Measurements from ENCODE around the gene GYS2.

DNA sequence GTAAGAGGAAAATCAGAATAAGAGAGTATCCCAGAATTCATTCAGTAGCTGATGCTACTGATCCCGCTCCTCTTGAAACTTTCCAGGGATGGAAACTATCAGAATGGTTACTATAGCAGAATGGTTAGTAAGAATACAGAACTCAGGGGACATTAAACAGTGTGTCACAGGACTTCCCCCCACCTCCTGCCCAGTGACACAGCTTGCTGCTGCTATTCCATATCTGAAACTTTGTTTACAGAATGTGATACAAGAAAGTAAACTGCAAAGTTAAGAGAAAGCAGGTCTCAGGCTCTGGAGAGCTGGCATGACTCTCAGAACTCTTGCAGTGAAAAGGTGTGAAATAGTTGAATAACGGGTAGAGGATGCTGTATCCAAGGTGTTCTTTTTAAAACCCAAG, 75.2 kb downstream of the GYS2 start:
- TF ChIP-seq, protein P1, sequence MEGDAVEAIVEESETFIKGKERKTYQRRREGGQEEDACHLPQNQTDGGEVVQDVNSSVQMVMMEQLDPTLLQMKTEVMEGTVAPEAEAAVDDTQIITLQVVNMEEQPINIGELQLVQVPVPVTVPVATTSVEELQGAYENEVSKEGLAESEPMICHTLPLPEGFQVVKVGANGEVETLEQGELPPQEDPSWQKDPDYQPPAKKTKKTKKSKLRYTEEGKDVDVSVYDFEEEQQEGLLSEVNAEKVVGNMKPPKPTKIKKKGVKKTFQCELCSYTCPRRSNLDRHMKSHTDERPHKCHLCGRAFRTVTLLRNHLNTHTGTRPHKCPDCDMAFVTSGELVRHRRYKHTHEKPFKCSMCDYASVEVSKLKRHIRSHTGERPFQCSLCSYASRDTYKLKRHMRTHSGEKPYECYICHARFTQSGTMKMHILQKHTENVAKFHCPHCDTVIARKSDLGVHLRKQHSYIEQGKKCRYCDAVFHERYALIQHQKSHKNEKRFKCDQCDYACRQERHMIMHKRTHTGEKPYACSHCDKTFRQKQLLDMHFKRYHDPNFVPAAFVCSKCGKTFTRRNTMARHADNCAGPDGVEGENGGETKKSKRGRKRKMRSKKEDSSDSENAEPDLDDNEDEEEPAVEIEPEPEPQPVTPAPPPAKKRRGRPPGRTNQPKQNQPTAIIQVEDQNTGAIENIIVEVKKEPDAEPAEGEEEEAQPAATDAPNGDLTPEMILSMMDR (IDR thresholded peaks at IDR 0.05), result no peak
- TF ChIP-seq EP300 (IDR thresholded peaks at IDR 0.05), result no peak
- no peak for TF ChIP-seq POLR2A (IDR thresholded peaks at IDR 0.05; ENCODE audit: low read depth)
- TF ChIP-seq POLR2AphosphoS5 (IDR thresholded peaks at IDR 0.05), result no peak
